Parathyroid adenoma (tissue), 2 donors: Measurements from ENCODE around the gene STXBP6.

Experiments
- H2AFZ ChIP-seq: fragments of 300-600 bp; sonication (generic); one replicate; pipeline ENCODE4 v1.7.0; 2017; ENCODE audit warnings: antibody characterized with exemption, mild to moderate bottlenecking
- H3K27ac ChIP-seq: fragments of 300-600 bp; sonication (generic); one replicate; pipeline ENCODE4 v1.7.0; 2017
- H3K27me3 ChIP-seq: fragments of 300-600 bp; sonication (generic); one replicate; pipeline ENCODE4 v1.7.0; 2017; ENCODE audit warnings: low read length; ENCODE audit not compliant: control insufficient read depth, insufficient read depth
- H3K36me3 ChIP-seq: fragments of 300-600 bp; sonication (generic); one replicate; pipeline ENCODE4 v1.7.0; 2017; ENCODE audit warnings: low read length; ENCODE audit not compliant: control insufficient read depth, insufficient read depth
- H3K4me1 ChIP-seq: fragments of 300-600 bp; sonication (generic); one replicate; pipeline ENCODE4 v1.7.0; 2017; ENCODE audit warnings: control low read depth
- H3K4me2 ChIP-seq: fragments of 300-600 bp; sonication (generic); one replicate; pipeline ENCODE4 v1.7.0; 2017; ENCODE audit warnings: low read length
- H3K4me3 ChIP-seq: fragments of 300-600 bp; sonication (generic); one replicate; pipeline ENCODE4 v1.7.0; 2017; ENCODE audit warnings: low read depth, low read length
- H3K79me2 ChIP-seq: fragments of 300-600 bp; sonication (generic); one replicate; pipeline ENCODE4 v1.7.0; 2017; ENCODE audit warnings: control low read depth
- H3K9ac ChIP-seq: fragments of 300-600 bp; sonication (generic); one replicate; pipeline ENCODE4 v1.7.0; 2017; ENCODE audit warnings: mild to moderate bottlenecking
- H3K9me3 ChIP-seq: fragments of 300-600 bp; sonication (generic); one replicate; pipeline ENCODE4 v1.7.0; 2017; ENCODE audit warnings: low read length; ENCODE audit not compliant: control insufficient read depth
- TF ChIP-seq, protein P1 (sequence below): fragments of 300-600 bp; sonication (generic); IDR thresholded peaks from one replicate; pipeline ENCODE4 v1.7.0; 2017; ENCODE audit warnings: antibody characterized with exemption, mild to moderate bottlenecking
- donor health status: primary hyperparathyroidism.

The STXBP6 gene

DNA sequence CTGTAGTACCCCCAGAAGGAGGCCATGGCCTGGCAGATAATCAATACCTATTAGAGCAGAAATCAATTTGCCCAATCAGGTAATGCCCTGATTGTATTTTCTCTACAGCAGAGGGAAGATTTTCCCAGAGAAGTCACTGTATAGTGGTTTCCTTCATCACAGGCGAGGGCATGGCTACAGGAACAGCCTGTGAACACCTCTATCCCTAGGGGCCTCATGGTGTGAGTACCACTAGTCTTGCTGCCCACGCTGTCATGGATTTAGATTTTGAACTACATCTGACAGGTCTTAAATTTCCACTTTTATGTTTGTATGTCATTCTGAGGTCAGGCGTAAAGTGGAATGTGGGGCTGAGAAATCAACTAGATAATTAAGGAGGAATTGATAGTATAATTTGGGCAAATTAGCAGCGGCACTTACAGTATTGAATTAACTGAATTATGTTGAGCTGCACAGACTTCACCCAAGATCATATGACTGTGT, 42.4 kb upstream of the STXBP6 start:
- Histone ChIP-seq H3K36me3 (no peaks in the 10 kb centered on the region), H3K4me1 (no peaks in the 10 kb centered on the region), H3K9ac (no peak overlapping the region), H3K4me3 (no peak overlapping the region), H3K27me3 (no peaks in the 10 kb centered on the region), H3K4me2 (no peak overlapping the region), H3K27ac (no peak overlapping the region), H3K9me3 (no peaks in the 10 kb centered on the region), H2AFZ (no peak overlapping the region), H3K79me2 (no peaks in the 10 kb centered on the region)
- TF ChIP-seq, protein P1, sequence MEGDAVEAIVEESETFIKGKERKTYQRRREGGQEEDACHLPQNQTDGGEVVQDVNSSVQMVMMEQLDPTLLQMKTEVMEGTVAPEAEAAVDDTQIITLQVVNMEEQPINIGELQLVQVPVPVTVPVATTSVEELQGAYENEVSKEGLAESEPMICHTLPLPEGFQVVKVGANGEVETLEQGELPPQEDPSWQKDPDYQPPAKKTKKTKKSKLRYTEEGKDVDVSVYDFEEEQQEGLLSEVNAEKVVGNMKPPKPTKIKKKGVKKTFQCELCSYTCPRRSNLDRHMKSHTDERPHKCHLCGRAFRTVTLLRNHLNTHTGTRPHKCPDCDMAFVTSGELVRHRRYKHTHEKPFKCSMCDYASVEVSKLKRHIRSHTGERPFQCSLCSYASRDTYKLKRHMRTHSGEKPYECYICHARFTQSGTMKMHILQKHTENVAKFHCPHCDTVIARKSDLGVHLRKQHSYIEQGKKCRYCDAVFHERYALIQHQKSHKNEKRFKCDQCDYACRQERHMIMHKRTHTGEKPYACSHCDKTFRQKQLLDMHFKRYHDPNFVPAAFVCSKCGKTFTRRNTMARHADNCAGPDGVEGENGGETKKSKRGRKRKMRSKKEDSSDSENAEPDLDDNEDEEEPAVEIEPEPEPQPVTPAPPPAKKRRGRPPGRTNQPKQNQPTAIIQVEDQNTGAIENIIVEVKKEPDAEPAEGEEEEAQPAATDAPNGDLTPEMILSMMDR: no peak

DNA sequence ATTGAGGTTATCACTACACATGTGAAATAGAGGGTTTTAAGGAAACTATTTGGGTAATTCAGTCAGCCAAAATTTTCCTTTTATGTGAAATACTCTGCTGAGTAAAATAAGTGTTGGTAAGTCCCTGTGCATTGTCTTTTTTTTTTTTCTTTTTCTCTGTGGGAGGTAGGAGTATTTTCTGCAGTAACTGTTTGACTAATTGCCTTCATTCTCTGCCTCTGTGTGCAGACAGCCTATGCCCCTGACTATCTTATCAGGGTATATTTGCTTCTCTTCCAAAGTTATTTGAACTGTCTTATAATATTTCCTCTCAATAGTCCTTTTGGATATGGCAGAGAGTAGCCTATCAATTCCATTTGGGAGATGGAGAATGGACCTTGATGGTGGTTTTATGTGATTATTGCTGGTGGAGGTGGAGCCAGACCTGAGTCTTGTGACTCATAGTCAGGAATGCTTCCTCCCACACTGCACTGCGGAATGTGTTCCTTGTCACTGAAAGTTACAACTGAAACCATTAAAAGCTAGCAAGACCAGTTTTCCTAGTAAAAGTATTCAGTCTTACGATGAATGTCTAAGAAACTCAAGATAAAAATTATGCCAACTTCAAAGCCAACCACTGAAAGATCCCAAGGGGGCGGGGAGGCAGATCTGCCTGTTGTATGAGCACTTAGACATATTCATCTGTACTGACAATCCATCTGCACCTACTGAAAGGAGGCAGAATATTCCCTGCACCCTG, 40.9 kb upstream of the STXBP6 start:
- no peak overlapping the region for H2AFZ ChIP-seq
- H3K4me1 ChIP-seq: no peaks in the 10 kb centered on the region
- H3K9ac ChIP-seq: no peak overlapping the region
- no peaks in the 10 kb centered on the region for H3K36me3 ChIP-seq
- H3K9me3 ChIP-seq: no peaks in the 10 kb centered on the region
- H3K27ac ChIP-seq: no peak overlapping the region
- TF ChIP-seq, protein P1: no peak
- no peak overlapping the region for H3K4me2 ChIP-seq
- H3K27me3 ChIP-seq: no peaks in the 10 kb centered on the region
- H3K4me3 ChIP-seq: no peak overlapping the region
- no peaks in the 10 kb centered on the region for H3K79me2 ChIP-seq

DNA sequence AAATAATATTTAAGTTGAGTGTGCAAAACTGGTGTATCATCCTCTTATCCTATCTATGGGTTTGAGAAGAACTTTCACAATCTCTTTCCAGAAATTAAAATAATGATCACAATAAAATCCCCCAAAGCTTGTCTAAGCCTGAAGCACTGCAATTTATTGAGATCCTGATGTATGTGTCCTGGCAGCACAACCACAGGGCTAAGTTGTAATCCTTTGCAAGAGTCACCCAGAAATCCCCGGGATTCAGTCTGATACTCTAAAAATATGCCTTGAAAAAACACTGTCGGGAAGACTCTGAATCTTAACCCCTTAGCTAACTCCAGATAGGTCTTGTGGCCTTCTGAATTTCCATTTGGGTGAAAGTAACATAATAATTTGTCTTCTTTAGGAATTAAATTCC, 40.3 kb upstream of the STXBP6 start:
- Histone ChIP-seq H3K79me2 (no peaks in the 10 kb centered on the region), H3K27me3 (no peaks in the 10 kb centered on the region), H3K4me2 (no peak overlapping the region), H3K36me3 (no peaks in the 10 kb centered on the region), H3K4me3 (no peak overlapping the region), H3K9ac (no peak overlapping the region), H3K27ac (no peak overlapping the region), H3K9me3 (no peaks in the 10 kb centered on the region), H3K4me1 (no peaks in the 10 kb centered on the region), H2AFZ (no peak overlapping the region)
- TF ChIP-seq, protein P1: no peak

DNA sequence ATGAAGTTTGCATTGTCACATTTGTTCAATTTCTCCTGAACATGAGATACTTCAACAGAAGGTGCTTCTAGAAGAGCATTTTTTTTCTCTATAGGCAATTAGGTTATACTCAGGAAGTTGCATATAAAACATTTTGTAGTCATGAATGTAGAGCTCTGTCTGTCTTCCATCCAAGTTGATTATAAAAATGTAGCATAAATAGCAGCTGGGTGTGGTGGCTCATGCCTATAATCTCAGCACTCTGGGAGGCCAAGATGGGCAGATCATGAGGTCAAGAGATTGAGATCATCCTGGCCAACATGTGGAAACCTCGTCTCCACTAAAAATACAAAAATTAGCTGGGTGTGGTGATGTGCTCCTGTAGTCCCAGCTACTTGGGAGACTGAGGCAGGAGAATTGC, 39.5 kb upstream of the STXBP6 start:
- Histone ChIP-seq H3K27ac (no peak overlapping the region), H3K79me2 (no peaks in the 10 kb centered on the region), H3K9me3 (no peaks in the 10 kb centered on the region), H3K4me1 (no peaks in the 10 kb centered on the region), H3K4me3 (no peak overlapping the region), H2AFZ (no peak overlapping the region), H3K36me3 (no peaks in the 10 kb centered on the region), H3K9ac (no peak overlapping the region), H3K27me3 (no peaks in the 10 kb centered on the region), H3K4me2 (no peak overlapping the region)
- TF ChIP-seq, protein P1: no peak
